ENCODE results near the gene PLXDC1. TPM values are rescaled to one million over a fixed set of nuclear protein-coding genes. Genes with fewer than 3 reads are reported as not detected.
A peak's percentile ranks its signal among the peaks of the same experiment; 100 is the strongest.

Gene PLXDC1
- total and polyA plus RNA-seq, 10 donors, result 2.9 to 11.2 (median 4.5) TPM

DNA sequence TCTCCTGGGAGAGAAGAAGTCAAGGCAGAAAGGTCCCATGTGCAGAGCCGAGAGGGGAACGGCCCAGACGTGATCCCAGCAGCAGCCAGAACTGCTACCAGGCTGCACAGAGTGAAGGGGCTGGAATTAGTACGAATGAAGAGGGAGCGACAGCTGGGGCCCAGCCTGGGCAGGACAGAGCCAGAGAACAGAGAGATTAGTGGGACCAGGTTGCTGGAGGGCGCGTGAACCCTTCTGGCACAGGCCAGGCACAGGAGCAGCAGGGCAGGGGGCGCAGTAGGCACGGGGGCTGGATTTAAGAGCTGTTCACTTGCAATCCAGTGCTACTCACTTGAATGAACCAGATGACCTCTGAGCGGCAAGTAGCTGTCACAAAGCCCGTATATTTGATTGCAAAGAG lies 66.9 kb downstream of the PLXDC1 start:
- Histone ChIP-seq H3K27ac (no peak overlapping the region), H3K9me3 (no peaks in the 10 kb centered on the region), H3K27me3 (replicated peaks in 1 of 7) (no peaks in the 10 kb centered on the region), H3K36me3 (no peaks in the 10 kb centered on the region), H3K4me3 (no peak overlapping the region), H3K4me1 (peaks cover 0 to 14% (median 4%) of the 10 kb centered on the region in 6 donors)
- no peak for DNase-seq
- 87 to 94% (median 92%) methylated on average over 11 of the region's 11 CpGs for WGBS, 5 donors
- intact Hi-C loops (cut with DNase I; ENCODE audit: low total_unique reads), result no loop called here
- TF ChIP-seq, protein P1, sequence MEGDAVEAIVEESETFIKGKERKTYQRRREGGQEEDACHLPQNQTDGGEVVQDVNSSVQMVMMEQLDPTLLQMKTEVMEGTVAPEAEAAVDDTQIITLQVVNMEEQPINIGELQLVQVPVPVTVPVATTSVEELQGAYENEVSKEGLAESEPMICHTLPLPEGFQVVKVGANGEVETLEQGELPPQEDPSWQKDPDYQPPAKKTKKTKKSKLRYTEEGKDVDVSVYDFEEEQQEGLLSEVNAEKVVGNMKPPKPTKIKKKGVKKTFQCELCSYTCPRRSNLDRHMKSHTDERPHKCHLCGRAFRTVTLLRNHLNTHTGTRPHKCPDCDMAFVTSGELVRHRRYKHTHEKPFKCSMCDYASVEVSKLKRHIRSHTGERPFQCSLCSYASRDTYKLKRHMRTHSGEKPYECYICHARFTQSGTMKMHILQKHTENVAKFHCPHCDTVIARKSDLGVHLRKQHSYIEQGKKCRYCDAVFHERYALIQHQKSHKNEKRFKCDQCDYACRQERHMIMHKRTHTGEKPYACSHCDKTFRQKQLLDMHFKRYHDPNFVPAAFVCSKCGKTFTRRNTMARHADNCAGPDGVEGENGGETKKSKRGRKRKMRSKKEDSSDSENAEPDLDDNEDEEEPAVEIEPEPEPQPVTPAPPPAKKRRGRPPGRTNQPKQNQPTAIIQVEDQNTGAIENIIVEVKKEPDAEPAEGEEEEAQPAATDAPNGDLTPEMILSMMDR (IDR thresholded peaks at IDR 0.05 in 8 of 11, conservative IDR thresholded peaks at IDR 0.05 in 3 of 11), result no peak

DNA sequence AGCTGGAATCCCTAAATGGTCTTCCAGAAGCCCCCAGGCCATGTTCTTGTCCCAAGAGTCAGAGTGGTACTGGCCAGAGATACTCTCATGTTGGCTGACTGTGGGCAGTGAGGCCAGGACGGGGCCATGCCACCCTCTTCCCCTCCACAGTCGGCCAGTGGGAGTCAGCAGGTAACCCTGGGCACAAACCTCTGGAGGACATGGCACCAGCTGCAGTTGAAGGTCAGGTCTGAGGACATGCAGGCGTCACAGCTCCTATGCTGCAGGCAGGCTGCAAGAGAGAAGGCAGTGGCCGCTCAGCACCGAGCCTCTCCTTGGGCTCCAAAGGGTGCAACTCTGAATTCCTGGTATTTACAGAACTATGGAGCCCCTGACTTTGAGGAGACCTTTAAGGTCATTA lies 68.2 kb downstream of the PLXDC1 start:
- no peak for DNase-seq
- H3K27ac ChIP-seq, result peak overlapping the region in 2 of 8 donors; percentile 22 to 47
- no peak for TF ChIP-seq POLR2AphosphoS5 (IDR thresholded peaks at IDR 0.05)
- TF ChIP-seq, protein P1 (IDR thresholded peaks at IDR 0.05 in 8 of 11, conservative IDR thresholded peaks at IDR 0.05 in 3 of 11), result no peak
- no peak for TF ChIP-seq POLR2A (IDR thresholded peaks at IDR 0.05)

GRCh38 chr17:39082482-39082881 lies 69.0 kb downstream of the PLXDC1 start:
- no peak for DNase-seq
- Histone ChIP-seq H3K27me3 (replicated peaks in 1 of 7) (no peaks in the 10 kb centered on the region), H3K36me3 (no peaks in the 10 kb centered on the region), H3K9me3 (no peaks in the 10 kb centered on the region), H3K4me1 (peaks cover 0 to 14% (median 4%) of the 10 kb centered on the region in 6 donors), H3K27ac (peak overlapping the region in 2 of 8 donors; percentile 22 to 47), H3K4me3 (no peak overlapping the region)
- TF ChIP-seq POLR2AphosphoS5 (IDR thresholded peaks at IDR 0.05) (no peak), POLR2A (IDR thresholded peaks at IDR 0.05) (no peak)
- TF ChIP-seq, protein P1 (IDR thresholded peaks at IDR 0.05 in 8 of 11, conservative IDR thresholded peaks at IDR 0.05 in 3 of 11), result no peak
- intact Hi-C loops (cut with DNase I; ENCODE audit: low total_unique reads), result no loop called here
- 37 to 65% (median 50%) methylated on average over 1 of the region's 1 CpG for WGBS, 5 donors

More for the DNA sequence above, 68.2 kb downstream of the PLXDC1 start:
- no peak overlapping the region for H3K4me3 ChIP-seq
- H3K9me3 ChIP-seq, result no peaks in the 10 kb centered on the region
- H3K36me3 ChIP-seq, result no peaks in the 10 kb centered on the region
- H3K4me1 ChIP-seq, result peaks cover 0 to 14% (median 4%) of the 10 kb centered on the region in 6 donors
- WGBS, 5 donors, result 68 to 95% (median 82%) methylated on average over 3 to 5 of the region's 5 CpGs
- no peaks in the 10 kb centered on the region for H3K27me3 ChIP-seq (replicated peaks in 1 of 7)
- intact Hi-C loops (cut with DNase I; ENCODE audit: low total_unique reads), result no loop called here

GRCh38 chr17:39081851-39082250 lies 69.6 kb downstream of the PLXDC1 start:
- 76 to 100% (median 85%) methylated on average over 1 of the region's 1 CpG for WGBS, 5 donors
- H3K27ac ChIP-seq, result peak overlapping the region in 2 of 8 donors; percentile 22 to 41
- TF ChIP-seq POLR2A (IDR thresholded peaks at IDR 0.05) (no peak), POLR2AphosphoS5 (IDR thresholded peaks at IDR 0.05) (no peak)
- TF ChIP-seq, protein P1 (IDR thresholded peaks at IDR 0.05 in 8 of 11, conservative IDR thresholded peaks at IDR 0.05 in 3 of 11), result no peak
- no peaks in the 10 kb centered on the region for H3K36me3 ChIP-seq
- no peak overlapping the region for H3K4me3 ChIP-seq
- no peak for DNase-seq
- intact Hi-C loops (cut with DNase I; ENCODE audit: low total_unique reads), result no loop called here
- no peaks in the 10 kb centered on the region for H3K9me3 ChIP-seq
- H3K27me3 ChIP-seq (replicated peaks in 1 of 7), result no peaks in the 10 kb centered on the region
- H3K4me1 ChIP-seq, result peaks cover 0 to 14% (median 4%) of the 10 kb centered on the region in 6 donors
